Activated T-cell treated with anti-CD3 and anti-CD28 coated beads for 24 hours (primary cell): ENCODE measurements around the gene CLDN11.

ENCODE experiments used
- DNase-seq: peaks from one replicate; pipeline ENCODE4 v3.0.0-alpha.2; 2020; ENCODE audit warnings: low read depth

The CLDN11 gene

GRCh38 chr3:170471149-170471548 lies 52.5 kb downstream of the CLDN11 start:
- DNase-seq = no peak

- DNase-seq = no peak
These were observed 54.7 kb downstream of the CLDN11 start for GRCh38 chr3:170473358-170473757.

GRCh38 chr3:170475092-170475685 lies 56.5 kb downstream of the CLDN11 start:
- DNase-seq = no peak

- no peak for DNase-seq
These were observed 57.6 kb downstream of the CLDN11 start for GRCh38 chr3:170476291-170476690.

GRCh38 chr3:170477395-170477794 lies 58.7 kb downstream of the CLDN11 start:
- DNase-seq = no peak

- DNase-seq = no peak
These were observed 61.4 kb downstream of the CLDN11 start for GRCh38 chr3:170480111-170480510.

GRCh38 chr3:170482199-170482598 lies 63.5 kb downstream of the CLDN11 start:
- no peak for DNase-seq

GRCh38 chr3:170483485-170484262 lies 65.0 kb downstream of the CLDN11 start:
- no peak for DNase-seq
